ENCODE data around the gene CENPF.

DNA sequence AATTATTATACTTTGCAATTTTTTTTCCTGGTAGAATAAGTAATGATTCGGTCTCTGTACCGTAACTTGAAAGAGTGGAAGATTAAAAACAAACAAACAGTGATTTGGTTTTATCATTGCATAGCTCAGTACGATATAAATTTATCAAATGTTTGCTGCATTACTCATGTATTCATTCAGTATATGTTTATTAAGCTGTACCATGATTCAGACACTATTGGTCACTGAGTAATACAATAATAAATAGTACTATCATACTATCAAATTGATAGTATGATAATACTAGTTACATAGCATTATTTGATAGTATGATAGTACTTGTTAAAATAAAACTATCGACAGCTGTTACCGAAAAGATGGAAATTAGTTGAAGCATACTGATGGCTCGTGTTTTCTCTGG, 12.1 kb downstream of the CENPF start:
- no peak for TF ChIP-seq EZH2 (IDR thresholded peaks at IDR 0.05; ENCODE audit: borderline replicate concordance, low read length)
- TF ChIP-seq, protein P1, sequence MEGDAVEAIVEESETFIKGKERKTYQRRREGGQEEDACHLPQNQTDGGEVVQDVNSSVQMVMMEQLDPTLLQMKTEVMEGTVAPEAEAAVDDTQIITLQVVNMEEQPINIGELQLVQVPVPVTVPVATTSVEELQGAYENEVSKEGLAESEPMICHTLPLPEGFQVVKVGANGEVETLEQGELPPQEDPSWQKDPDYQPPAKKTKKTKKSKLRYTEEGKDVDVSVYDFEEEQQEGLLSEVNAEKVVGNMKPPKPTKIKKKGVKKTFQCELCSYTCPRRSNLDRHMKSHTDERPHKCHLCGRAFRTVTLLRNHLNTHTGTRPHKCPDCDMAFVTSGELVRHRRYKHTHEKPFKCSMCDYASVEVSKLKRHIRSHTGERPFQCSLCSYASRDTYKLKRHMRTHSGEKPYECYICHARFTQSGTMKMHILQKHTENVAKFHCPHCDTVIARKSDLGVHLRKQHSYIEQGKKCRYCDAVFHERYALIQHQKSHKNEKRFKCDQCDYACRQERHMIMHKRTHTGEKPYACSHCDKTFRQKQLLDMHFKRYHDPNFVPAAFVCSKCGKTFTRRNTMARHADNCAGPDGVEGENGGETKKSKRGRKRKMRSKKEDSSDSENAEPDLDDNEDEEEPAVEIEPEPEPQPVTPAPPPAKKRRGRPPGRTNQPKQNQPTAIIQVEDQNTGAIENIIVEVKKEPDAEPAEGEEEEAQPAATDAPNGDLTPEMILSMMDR (conservative IDR thresholded peaks at IDR 0.05 in 1 of 2, IDR thresholded peaks at IDR 0.05 in 1 of 2; ENCODE audit: extremely low read depth in 1 of 2, insufficient read depth in 1 of 2, low read depth in 1 of 2, low read length in 2 of 2) = no peak
